Body of pancreas (tissue), 4 donors: Measurements from ENCODE around the gene FOS. TPM values are rescaled to one million over a fixed set of nuclear protein-coding genes. Genes with fewer than 3 reads are reported as not detected.
A peak's percentile ranks its signal among the peaks of the same experiment; 100 is the strongest.

Experiments used
- ATAC-seq: fragments of 150-250 bp; one replicate; pipeline ENCODE4 v1.9.1; 2016
- DNase-seq, 4 donors: peaks; one replicate each; pipeline ENCODE4 v3.0.0-alpha.2; 2019
- H3K27ac ChIP-seq, 4 donors: fragments of 200-600 bp; sonication (generic); 1 replicate in 3 of 4; 2 replicates in 1 of 4; pipeline versions ENCODE4 v1.5.1 to v1.6.1; 2016 to 2019; ENCODE audit warnings: mild to moderate bottlenecking in 1 of 4, mixed read lengths in 1 of 4, moderate library complexity in 1 of 4
- H3K27me3 ChIP-seq, 2 donors: fragments of 200-600 bp; sonication (generic); one replicate each; pipeline ENCODE4 v1.6.0; 2016; ENCODE audit warnings: mild to moderate bottlenecking in 1 of 2
- H3K36me3 ChIP-seq, 2 donors: fragments of 200-600 bp; sonication (generic); replicated peaks in 1 of 2; 2 replicates each; pipeline ENCODE4 v1.5.1; 2016; ENCODE audit warnings: low read depth in 2 of 2; ENCODE audit not compliant: insufficient read depth in 1 of 2
- H3K4me1 ChIP-seq: fragments of 200-600 bp; sonication (generic); one replicate; pipeline ENCODE4 v1.6.0; 2016
- H3K4me3 ChIP-seq, 2 donors: fragments of 200-600 bp; sonication (generic); 1 replicate in 1 of 2; 2 replicates in 1 of 2; pipeline ENCODE4 v1.5.1; 2016 to 2019
- H3K9me3 ChIP-seq, 3 donors: fragments of 200-600 bp; sonication (generic); 1 replicate in 2 of 3; 2 replicates in 1 of 3; pipeline ENCODE4 v1.5.1; 2016
- CTCF ChIP-seq, 7 experiments: fragments of 450-650 bp in 4 of 7; fragments of 200-600 bp in 3 of 7; sonication (generic) in 3 of 7; IDR thresholded peaks; one replicate each; pipeline ENCODE4 v1.5.1; 2016 to 2019; ENCODE audit warnings: antibody characterized with exemption in 7 of 7
- POLR2A ChIP-seq, 3 donors: fragments of 450-650 bp; IDR thresholded peaks; one replicate each; pipeline ENCODE4 v1.6.1; 2016; ENCODE audit warnings: antibody characterized with exemption in 3 of 3, mild to moderate bottlenecking in 2 of 3
- WGBS, 2 donors: methylation state at CpG; one replicate each; pipeline ENCODE4 v1.1.5; 2017; 5-methylcytosine and 5-hydroxymethylcytosine counted together
- intact Hi-C: fragments of 100-400 bp; cut with DNase I; formaldehyde crosslinking; loops from one replicate; pipeline ENCODE4 v1.15.1; 2023
- total RNA-seq, 2 donors: library from RNA; depleted of rRNA; stranded (reverse); fragments of >200 nt; gene quantifications; one replicate each; pipeline ENCODE4 v1.1.0, GENCODE V29; 2016

FOS gene
- total RNA-seq, 2 donors from 2014 or later, result 412 to 1,093 TPM

- Histone ChIP-seq H3K27me3 (no peaks in the 10 kb centered on the region), H3K27ac (no peak overlapping the region), H3K9me3 (no peaks in the 10 kb centered on the region), H3K4me1 (peaks cover 20% of the 10 kb centered on the region), H3K36me3 (no peaks in the 10 kb centered on the region), H3K4me3 (no peak overlapping the region)
- TF ChIP-seq CTCF (IDR thresholded peaks at IDR 0.05) (no peak), POLR2A (IDR thresholded peaks at IDR 0.05) (no peak)
- DNase-seq (no peak), ATAC-seq (no peak)
- intact Hi-C loops, result loop anchor here (5.0 to 10.0 kb wide), 3 partner anchors 102 to 255 kb away; no protein-coding TSS in a partner anchor
- 70 to 84% methylated on average over 4 of the region's 4 CpGs for WGBS, 2 donors
Measured at GRCh38 chr14:75312341-75312740, 33.7 kb downstream of the FOS start.

- peaks cover 20% of the 10 kb centered on the region for H3K4me1 ChIP-seq
- ATAC-seq, result no peak
- TF ChIP-seq POLR2A (IDR thresholded peaks at IDR 0.05) (no peak), CTCF (IDR thresholded peaks at IDR 0.05) (no peak)
- DNase-seq, result no peak
- no peaks in the 10 kb centered on the region for H3K27me3 ChIP-seq
- intact Hi-C loops, result loop anchor here (5.0 to 10.0 kb wide), 3 partner anchors 102 to 254 kb away; no protein-coding TSS in a partner anchor
- no peak overlapping the region for H3K27ac ChIP-seq
- H3K9me3 ChIP-seq, result no peaks in the 10 kb centered on the region
- H3K4me3 ChIP-seq, result no peak overlapping the region
- 85 to 87% methylated on average over 5 of the region's 5 CpGs for WGBS, 2 donors
- no peaks in the 10 kb centered on the region for H3K36me3 ChIP-seq
Measured at GRCh38 chr14:75313294-75313693, 34.7 kb downstream of the FOS start.

GRCh38 chr14:75315144-75315543 is 36.5 kb downstream of the FOS start:
- Histone ChIP-seq H3K4me1 (peaks cover 19% of the 10 kb centered on the region), H3K9me3 (no peaks in the 10 kb centered on the region), H3K4me3 (no peak overlapping the region), H3K36me3 (no peaks in the 10 kb centered on the region), H3K27me3 (no peaks in the 10 kb centered on the region), H3K27ac (peak overlapping the region in 1 of 4 donors; percentile 24)
- DNase-seq (peak in 3 of 4 donors; percentile 61 to 65 (median 65)), ATAC-seq (peak; percentile 37)
- intact Hi-C loops, result loop anchor here (10.0 kb wide), 1 partner anchor 100 kb away; no protein-coding TSS in a partner anchor
- 17 to 33% methylated on average over 1 to 4 of the region's 4 CpGs for WGBS, 2 donors
- TF ChIP-seq CTCF (IDR thresholded peaks at IDR 0.05), result no peak
- no peak for TF ChIP-seq POLR2A (IDR thresholded peaks at IDR 0.05)

- H3K4me3 ChIP-seq, result no peak overlapping the region
- H3K36me3 ChIP-seq, result no peaks in the 10 kb centered on the region
- ATAC-seq, result no peak
- WGBS, 2 donors, result 64 to 77% methylated on average over 4 of the region's 4 CpGs
- H3K9me3 ChIP-seq, result no peaks in the 10 kb centered on the region
- DNase-seq, result no peak
- no peaks in the 10 kb centered on the region for H3K27me3 ChIP-seq
- no peak overlapping the region for H3K27ac ChIP-seq
- TF ChIP-seq CTCF (IDR thresholded peaks at IDR 0.05), result no peak
- no peak for TF ChIP-seq POLR2A (IDR thresholded peaks at IDR 0.05)
- intact Hi-C loops, result loop anchor here (10.0 kb wide), 1 partner anchor 98 kb away; no protein-coding TSS in a partner anchor
- H3K4me1 ChIP-seq, result peaks cover 8% of the 10 kb centered on the region
Measured at GRCh38 chr14:75317148-75317547, 38.5 kb downstream of the FOS start.

GRCh38 chr14:75318353-75318752 is 39.7 kb downstream of the FOS start:
- H3K9me3 ChIP-seq, result no peaks in the 10 kb centered on the region
- TF ChIP-seq CTCF (IDR thresholded peaks at IDR 0.05) (no peak), POLR2A (IDR thresholded peaks at IDR 0.05) (no peak)
- no peak for ATAC-seq
- no peak for DNase-seq
- H3K27me3 ChIP-seq, result no peaks in the 10 kb centered on the region
- H3K27ac ChIP-seq, result no peak overlapping the region
- H3K4me3 ChIP-seq, result no peak overlapping the region
- H3K4me1 ChIP-seq, result peaks cover 8% of the 10 kb centered on the region
- intact Hi-C loops, result loop anchor here (10.0 kb wide), 1 partner anchor 96 kb away; no protein-coding TSS in a partner anchor
- H3K36me3 ChIP-seq, result no peaks in the 10 kb centered on the region
